Fibroblast of villous mesenchyme (primary cell): ENCODE data around the gene MINDY3. TPM values are rescaled to one million over a fixed set of nuclear protein-coding genes. Genes with fewer than 3 reads are reported as not detected.

Experiments
- DNase-seq: peaks from one replicate; pipeline ENCODE4 v3.0.0-alpha.2; 2010; ENCODE audit warnings: low read depth
- H3K4me3 ChIP-seq: 2 replicates; pipeline ENCODE4 v1.5.1; 2011; ENCODE audit warnings: low read depth, mild to moderate bottlenecking, low read length
- total RNA-seq: library from RNA; depleted of rRNA; stranded (reverse); fragments of >200 nt; gene quantifications from 2 replicates; pipeline ENCODE4 v1.2.3, GENCODE V29; 2012
- TF ChIP-seq, protein P1 (sequence below): IDR thresholded peaks from 2 replicates; pipeline ENCODE4 v1.5.1; 2012; ENCODE audit warnings: low read depth, mild to moderate bottlenecking, low read length; ENCODE audit not compliant: insufficient read depth

Gene MINDY3
- total RNA-seq, 1 donor = 39.7 TPM

- no peak overlapping the region for H3K4me3 ChIP-seq
- TF ChIP-seq, protein P1, sequence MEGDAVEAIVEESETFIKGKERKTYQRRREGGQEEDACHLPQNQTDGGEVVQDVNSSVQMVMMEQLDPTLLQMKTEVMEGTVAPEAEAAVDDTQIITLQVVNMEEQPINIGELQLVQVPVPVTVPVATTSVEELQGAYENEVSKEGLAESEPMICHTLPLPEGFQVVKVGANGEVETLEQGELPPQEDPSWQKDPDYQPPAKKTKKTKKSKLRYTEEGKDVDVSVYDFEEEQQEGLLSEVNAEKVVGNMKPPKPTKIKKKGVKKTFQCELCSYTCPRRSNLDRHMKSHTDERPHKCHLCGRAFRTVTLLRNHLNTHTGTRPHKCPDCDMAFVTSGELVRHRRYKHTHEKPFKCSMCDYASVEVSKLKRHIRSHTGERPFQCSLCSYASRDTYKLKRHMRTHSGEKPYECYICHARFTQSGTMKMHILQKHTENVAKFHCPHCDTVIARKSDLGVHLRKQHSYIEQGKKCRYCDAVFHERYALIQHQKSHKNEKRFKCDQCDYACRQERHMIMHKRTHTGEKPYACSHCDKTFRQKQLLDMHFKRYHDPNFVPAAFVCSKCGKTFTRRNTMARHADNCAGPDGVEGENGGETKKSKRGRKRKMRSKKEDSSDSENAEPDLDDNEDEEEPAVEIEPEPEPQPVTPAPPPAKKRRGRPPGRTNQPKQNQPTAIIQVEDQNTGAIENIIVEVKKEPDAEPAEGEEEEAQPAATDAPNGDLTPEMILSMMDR = no peak
- no peak for DNase-seq
These were observed 117.5 kb downstream of the MINDY3 start for GRCh38 chr10:15742836-15743235.

GRCh38 chr10:15742102-15742501 is 118.2 kb downstream of the MINDY3 start:
- DNase-seq = no peak
- TF ChIP-seq, protein P1 = no peak
- H3K4me3 ChIP-seq = no peak overlapping the region

GRCh38 chr10:15741581-15741980 is 118.7 kb downstream of the MINDY3 start:
- TF ChIP-seq, protein P1 = no peak
- H3K4me3 ChIP-seq = no peak overlapping the region
- DNase-seq = no peak

DNA sequence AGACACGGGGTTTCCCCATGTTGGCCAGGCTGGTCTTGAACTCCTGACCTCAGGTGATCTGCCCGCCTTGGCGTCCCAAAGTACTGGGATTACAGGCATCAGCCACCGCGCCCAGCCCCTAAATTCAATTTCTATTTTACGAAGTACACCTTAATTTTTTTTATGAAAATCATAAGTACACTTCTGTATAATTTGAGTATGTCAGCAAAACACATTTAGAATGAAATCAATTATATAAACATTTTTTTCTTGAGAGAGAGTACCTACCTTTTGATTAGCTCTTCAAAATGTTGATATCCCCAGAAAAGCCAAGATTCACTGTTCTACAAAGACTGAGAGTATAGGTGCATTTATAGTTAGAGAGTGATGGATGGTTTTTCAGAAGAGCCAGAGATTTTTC is 120.0 kb downstream of the MINDY3 start:
- TF ChIP-seq, protein P1 = no peak
- DNase-seq = no peak
- H3K4me3 ChIP-seq = no peak overlapping the region

DNA sequence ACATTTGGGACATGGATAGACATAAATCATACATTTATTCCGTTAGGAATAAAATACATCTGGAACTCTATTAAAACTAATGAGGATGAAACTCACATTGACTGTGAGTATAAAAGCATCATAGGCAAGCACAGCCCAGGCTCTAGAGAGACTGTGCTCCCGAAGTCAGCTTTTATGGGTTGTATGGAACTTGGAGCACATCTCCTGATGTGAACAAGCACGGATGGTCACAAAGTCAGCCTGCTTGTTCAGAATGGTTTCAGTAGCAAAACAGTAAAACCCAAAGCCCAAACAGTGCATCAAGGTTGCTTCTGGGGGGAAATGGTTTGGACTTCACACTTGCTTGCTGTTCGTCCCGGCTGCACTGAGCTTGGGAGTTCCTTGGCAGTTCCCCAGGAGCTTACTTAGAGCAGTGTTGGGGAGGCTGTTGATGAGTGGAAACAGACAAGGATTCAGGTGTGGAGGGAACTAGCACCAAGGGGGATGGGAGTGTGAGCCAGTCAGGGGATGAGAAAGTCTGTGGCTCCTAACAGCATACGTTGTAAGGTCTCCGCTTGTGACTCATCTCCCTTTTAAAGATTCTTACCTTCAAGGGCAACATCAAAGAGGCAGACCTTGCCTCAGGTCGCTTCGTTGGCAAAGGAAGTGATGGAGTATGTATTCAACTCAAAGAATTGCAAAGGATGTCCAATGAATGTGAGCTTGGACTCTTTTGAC is 120.9 kb downstream of the MINDY3 start:
- no peak for DNase-seq
- TF ChIP-seq, protein P1 = no peak

GRCh38 chr10:15738270-15738925 is 121.9 kb downstream of the MINDY3 start:
- DNase-seq = peak; percentile 45
- TF ChIP-seq, protein P1 = no peak
- H3K4me3 ChIP-seq = no peak overlapping the region

More for the DNA sequence above, 120.9 kb downstream of the MINDY3 start:
- H3K4me3 ChIP-seq = no peak overlapping the region
